HEK293 (cell line): ENCODE data around the gene RAB5IF.

Source experiments
- BCL11A ChIP-seq: fragments of 450-650 bp; formaldehyde crosslinking; IDR thresholded peaks from 2 replicates; pipeline ENCODE4 v1.5.1; 2016; ENCODE audit warnings: low read depth, missing biosample characterization, missing genetic modification characterization
- BCL11B ChIP-seq: fragments of 450-650 bp; formaldehyde crosslinking; IDR thresholded peaks from 2 replicates; pipeline ENCODE4 v1.5.1; 2016; ENCODE audit warnings: low read depth, missing biosample characterization, missing genetic modification characterization
- HOXA7 ChIP-seq: sonication (generic); formaldehyde crosslinking; IDR thresholded peaks from 2 replicates; pipeline ENCODE4 v1.8.1; 2022; ENCODE audit warnings: missing genetic modification reagents, borderline replicate concordance
- HOXD13 ChIP-seq: sonication (generic); formaldehyde crosslinking; IDR thresholded peaks from 2 replicates; pipeline ENCODE4 v1.8.0; 2022; ENCODE audit warnings: missing genetic modification reagents, borderline replicate concordance
- IKZF3 ChIP-seq: fragments of 450-650 bp; IDR thresholded peaks from 2 replicates; pipeline ENCODE4 v1.5.0; 2018; ENCODE audit warnings: missing biosample characterization, mild to moderate bottlenecking, missing genetic modification characterization, moderate library complexity
- MZF1 ChIP-seq: fragments of 450-650 bp; formaldehyde crosslinking; IDR thresholded peaks from 2 replicates; pipeline ENCODE4 v1.5.1; 2017; ENCODE audit warnings: missing biosample characterization, missing genetic modification characterization, borderline replicate concordance
- SCRT1 ChIP-seq: fragments of 450-650 bp; formaldehyde crosslinking; IDR thresholded peaks from 2 replicates; pipeline ENCODE4 v1.5.1; 2016; ENCODE audit warnings: missing biosample characterization, missing genetic modification characterization, borderline replicate concordance
- TCF7L2 ChIP-seq: IDR thresholded peaks from 2 replicates; pipeline ENCODE4 v1.6.1; 2011; ENCODE audit warnings: low read depth, mild to moderate bottlenecking, inconsistent platforms, low read length, moderate library complexity, borderline replicate concordance
- YY2 ChIP-seq: fragments of 450-650 bp; formaldehyde crosslinking; IDR thresholded peaks from 2 replicates; pipeline ENCODE4 v1.5.1; 2016; ENCODE audit warnings: missing biosample characterization, missing genetic modification characterization
- ZBTB7A ChIP-seq: fragments of 450-650 bp; formaldehyde crosslinking; IDR thresholded peaks from 2 replicates; pipeline ENCODE4 v1.5.1; 2016; ENCODE audit warnings: low read depth, missing biosample characterization, missing genetic modification characterization
- ZNF132 ChIP-seq: fragments of 450-650 bp; formaldehyde crosslinking; IDR thresholded peaks from 2 replicates; pipeline ENCODE4 v1.5.1; 2017; ENCODE audit warnings: missing biosample characterization, missing genetic modification characterization, borderline replicate concordance
- ZNF146 ChIP-seq: fragments of 450-650 bp; formaldehyde crosslinking; IDR thresholded peaks from 2 replicates; pipeline ENCODE4 v1.5.1; 2016; ENCODE audit warnings: missing biosample characterization, missing genetic modification characterization
- ZNF223 ChIP-seq: fragments of 450-650 bp; formaldehyde crosslinking; IDR thresholded peaks from 2 replicates; pipeline ENCODE4 v1.5.1; 2016; ENCODE audit warnings: missing biosample characterization, missing genetic modification characterization
- ZNF23 ChIP-seq: fragments of 450-650 bp; formaldehyde crosslinking; IDR thresholded peaks from 2 replicates; pipeline ENCODE4 v1.5.1; 2016; ENCODE audit warnings: missing biosample characterization, missing genetic modification characterization, borderline replicate concordance
- ZNF248 ChIP-seq: fragments of 450-650 bp; formaldehyde crosslinking; IDR thresholded peaks from 2 replicates; pipeline ENCODE4 v1.5.1; 2017; ENCODE audit warnings: missing biosample characterization, missing genetic modification characterization
- ZNF37A ChIP-seq: fragments of 450-650 bp; IDR thresholded peaks from 2 replicates; pipeline ENCODE4 v1.5.1; 2018; ENCODE audit warnings: missing biosample characterization, missing genetic modification characterization
- ZNF48 ChIP-seq: fragments of 450-650 bp; formaldehyde crosslinking; IDR thresholded peaks from 2 replicates; pipeline ENCODE4 v1.5.1; 2016; ENCODE audit warnings: missing biosample characterization, missing genetic modification characterization
- ZNF510 ChIP-seq: fragments of 450-650 bp; formaldehyde crosslinking; IDR thresholded peaks from 2 replicates; pipeline ENCODE4 v1.5.1; 2018; ENCODE audit warnings: mild to moderate bottlenecking, missing genetic modification characterization, missing biosample characterization; ENCODE audit not compliant: insufficient replicate concordance
- ZNF561 ChIP-seq: fragments of 450-650 bp; IDR thresholded peaks from 2 replicates; pipeline ENCODE4 v1.5.1; 2018; ENCODE audit warnings: missing biosample characterization, missing genetic modification characterization, borderline replicate concordance
- ZNF571 ChIP-seq: fragments of 450-650 bp; formaldehyde crosslinking; IDR thresholded peaks from 2 replicates; pipeline ENCODE4 v1.5.0; 2017; ENCODE audit warnings: missing biosample characterization, missing genetic modification characterization
- ZNF596 ChIP-seq: fragments of 450-650 bp; IDR thresholded peaks from 2 replicates; pipeline ENCODE4 v1.5.0; 2018; ENCODE audit warnings: missing biosample characterization, mild to moderate bottlenecking, missing genetic modification characterization, moderate library complexity
- ZNF629 ChIP-seq: fragments of 450-650 bp; formaldehyde crosslinking; IDR thresholded peaks from 2 replicates; pipeline ENCODE4 v1.5.1; 2017; ENCODE audit warnings: missing biosample characterization, missing genetic modification characterization
- TF ChIP-seq, protein P1 (sequence below): fragments of 450-650 bp; formaldehyde crosslinking; IDR thresholded peaks from 2 replicates; pipeline ENCODE4 v1.5.1; 2017; ENCODE audit warnings: missing biosample characterization, missing genetic modification characterization
- TF ChIP-seq, protein P2 (sequence below): fragments of 450-650 bp; formaldehyde crosslinking; IDR thresholded peaks from 2 replicates; pipeline ENCODE4 v1.5.1; 2016; ENCODE audit warnings: missing biosample characterization, missing genetic modification characterization
- TF ChIP-seq, protein P3 (sequence below): fragments of 450-650 bp; formaldehyde crosslinking; IDR thresholded peaks from 2 replicates; pipeline ENCODE4 v1.5.1; 2017; ENCODE audit warnings: missing biosample characterization, missing genetic modification characterization
- TF ChIP-seq, protein P4 (sequence below): fragments of 450-650 bp; formaldehyde crosslinking; conservative IDR thresholded peaks from 2 replicates; pipeline ENCODE4 v1.5.1; 2016; ENCODE audit warnings: low read depth, missing biosample characterization, missing genetic modification characterization
- TF ChIP-seq, protein P5 (sequence below): fragments of 450-650 bp; IDR thresholded peaks from 2 replicates; pipeline ENCODE4 v1.5.1; 2018; ENCODE audit warnings: missing biosample characterization, mild to moderate bottlenecking, missing genetic modification characterization
- TF ChIP-seq, protein P6 (sequence below): fragments of 450-650 bp; formaldehyde crosslinking; IDR thresholded peaks from 2 replicates; pipeline ENCODE4 v1.5.1; 2016; ENCODE audit warnings: missing biosample characterization, missing genetic modification characterization

RAB5IF gene

DNA sequence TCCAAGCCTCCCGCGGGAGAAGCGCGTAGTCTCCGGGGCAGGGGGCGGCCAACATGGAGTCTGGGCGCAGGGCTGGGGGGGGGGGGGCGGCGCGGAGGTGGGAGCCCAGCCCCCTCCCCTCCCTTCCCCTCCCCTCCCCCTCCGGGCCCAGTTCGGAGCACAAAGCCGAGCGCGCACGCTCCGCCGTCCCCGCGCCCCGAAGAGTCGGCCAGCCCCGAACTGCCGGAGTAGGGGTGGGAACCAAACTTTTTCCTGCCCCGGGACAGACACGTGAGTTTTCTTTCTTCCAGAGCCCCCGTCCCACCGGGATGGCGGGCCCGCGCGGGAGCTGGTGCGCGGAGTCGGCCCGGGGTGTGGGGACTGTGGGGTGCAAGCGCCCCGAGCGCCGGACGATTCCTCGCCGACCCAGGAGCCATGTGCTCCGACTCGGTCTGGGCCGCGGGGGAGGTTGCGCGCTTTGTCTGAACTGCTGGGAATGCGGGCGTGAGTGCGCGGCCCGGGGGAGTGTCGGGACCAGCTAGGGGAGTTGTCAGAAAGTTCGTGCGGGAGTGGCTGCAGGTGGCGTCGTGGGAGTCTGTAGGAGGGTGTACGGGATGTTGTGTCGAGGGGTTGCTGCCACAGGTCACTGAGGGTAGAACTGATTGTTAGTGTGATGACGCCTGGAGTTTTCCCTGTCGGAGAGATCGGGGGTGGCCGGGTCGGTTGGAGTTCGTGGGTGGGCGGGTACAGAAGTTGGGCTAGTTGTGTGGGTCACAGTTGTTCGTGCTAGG lies 31.0 kb upstream of the RAB5IF start (continued):
- peak; percentile 56 for TF ChIP-seq SCRT1 (tag by site-specific recombination)
- TF ChIP-seq BCL11A (tag by site-specific recombination): no peak
- TF ChIP-seq, protein P1, sequence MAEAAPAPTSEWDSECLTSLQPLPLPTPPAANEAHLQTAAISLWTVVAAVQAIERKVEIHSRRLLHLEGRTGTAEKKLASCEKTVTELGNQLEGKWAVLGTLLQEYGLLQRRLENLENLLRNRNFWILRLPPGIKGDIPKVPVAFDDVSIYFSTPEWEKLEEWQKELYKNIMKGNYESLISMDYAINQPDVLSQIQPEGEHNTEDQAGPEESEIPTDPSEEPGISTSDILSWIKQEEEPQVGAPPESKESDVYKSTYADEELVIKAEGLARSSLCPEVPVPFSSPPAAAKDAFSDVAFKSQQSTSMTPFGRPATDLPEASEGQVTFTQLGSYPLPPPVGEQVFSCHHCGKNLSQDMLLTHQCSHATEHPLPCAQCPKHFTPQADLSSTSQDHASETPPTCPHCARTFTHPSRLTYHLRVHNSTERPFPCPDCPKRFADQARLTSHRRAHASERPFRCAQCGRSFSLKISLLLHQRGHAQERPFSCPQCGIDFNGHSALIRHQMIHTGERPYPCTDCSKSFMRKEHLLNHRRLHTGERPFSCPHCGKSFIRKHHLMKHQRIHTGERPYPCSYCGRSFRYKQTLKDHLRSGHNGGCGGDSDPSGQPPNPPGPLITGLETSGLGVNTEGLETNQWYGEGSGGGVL (tag by site-specific recombination): peak; percentile 70
- TF ChIP-seq, protein P2, sequence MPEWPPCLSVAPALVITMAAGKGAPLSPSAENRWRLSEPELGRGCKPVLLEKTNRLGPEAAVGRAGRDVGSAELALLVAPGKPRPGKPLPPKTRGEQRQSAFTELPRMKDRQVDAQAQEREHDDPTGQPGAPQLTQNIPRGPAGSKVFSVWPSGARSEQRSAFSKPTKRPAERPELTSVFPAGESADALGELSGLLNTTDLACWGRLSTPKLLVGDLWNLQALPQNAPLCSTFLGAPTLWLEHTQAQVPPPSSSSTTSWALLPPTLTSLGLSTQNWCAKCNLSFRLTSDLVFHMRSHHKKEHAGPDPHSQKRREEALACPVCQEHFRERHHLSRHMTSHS (tag by site-specific recombination): no peak
- no peak for TF ChIP-seq ZNF571 (tag by site-specific recombination)
- TF ChIP-seq ZNF629 (tag by site-specific recombination): no peak
- no peak for TF ChIP-seq ZNF223 (tag by site-specific recombination)
- TF ChIP-seq, protein P3, sequence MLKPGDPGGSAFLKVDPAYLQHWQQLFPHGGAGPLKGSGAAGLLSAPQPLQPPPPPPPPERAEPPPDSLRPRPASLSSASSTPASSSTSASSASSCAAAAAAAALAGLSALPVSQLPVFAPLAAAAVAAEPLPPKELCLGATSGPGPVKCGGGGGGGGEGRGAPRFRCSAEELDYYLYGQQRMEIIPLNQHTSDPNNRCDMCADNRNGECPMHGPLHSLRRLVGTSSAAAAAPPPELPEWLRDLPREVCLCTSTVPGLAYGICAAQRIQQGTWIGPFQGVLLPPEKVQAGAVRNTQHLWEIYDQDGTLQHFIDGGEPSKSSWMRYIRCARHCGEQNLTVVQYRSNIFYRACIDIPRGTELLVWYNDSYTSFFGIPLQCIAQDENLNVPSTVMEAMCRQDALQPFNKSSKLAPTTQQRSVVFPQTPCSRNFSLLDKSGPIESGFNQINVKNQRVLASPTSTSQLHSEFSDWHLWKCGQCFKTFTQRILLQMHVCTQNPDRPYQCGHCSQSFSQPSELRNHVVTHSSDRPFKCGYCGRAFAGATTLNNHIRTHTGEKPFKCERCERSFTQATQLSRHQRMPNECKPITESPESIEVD (tag by site-specific recombination): no peak
- TF ChIP-seq IKZF3 (tag by site-specific recombination): 0 out of 2 replicates have a peak, but pooled peaks have one; percentile 10
- TF ChIP-seq ZNF48: no peak
- no peak for TF ChIP-seq ZNF37A
- TF ChIP-seq ZBTB7A: 0 out of 2 replicates have a peak, but pooled peaks have one; percentile 51
- no peak for TF ChIP-seq ZNF510 (tag by site-specific recombination)
- no peak for TF ChIP-seq ZNF561
- TF ChIP-seq HOXD13 (CRISPR knock-in tag): no peak
- no peak for TF ChIP-seq ZNF23
- TF ChIP-seq, protein P4, sequence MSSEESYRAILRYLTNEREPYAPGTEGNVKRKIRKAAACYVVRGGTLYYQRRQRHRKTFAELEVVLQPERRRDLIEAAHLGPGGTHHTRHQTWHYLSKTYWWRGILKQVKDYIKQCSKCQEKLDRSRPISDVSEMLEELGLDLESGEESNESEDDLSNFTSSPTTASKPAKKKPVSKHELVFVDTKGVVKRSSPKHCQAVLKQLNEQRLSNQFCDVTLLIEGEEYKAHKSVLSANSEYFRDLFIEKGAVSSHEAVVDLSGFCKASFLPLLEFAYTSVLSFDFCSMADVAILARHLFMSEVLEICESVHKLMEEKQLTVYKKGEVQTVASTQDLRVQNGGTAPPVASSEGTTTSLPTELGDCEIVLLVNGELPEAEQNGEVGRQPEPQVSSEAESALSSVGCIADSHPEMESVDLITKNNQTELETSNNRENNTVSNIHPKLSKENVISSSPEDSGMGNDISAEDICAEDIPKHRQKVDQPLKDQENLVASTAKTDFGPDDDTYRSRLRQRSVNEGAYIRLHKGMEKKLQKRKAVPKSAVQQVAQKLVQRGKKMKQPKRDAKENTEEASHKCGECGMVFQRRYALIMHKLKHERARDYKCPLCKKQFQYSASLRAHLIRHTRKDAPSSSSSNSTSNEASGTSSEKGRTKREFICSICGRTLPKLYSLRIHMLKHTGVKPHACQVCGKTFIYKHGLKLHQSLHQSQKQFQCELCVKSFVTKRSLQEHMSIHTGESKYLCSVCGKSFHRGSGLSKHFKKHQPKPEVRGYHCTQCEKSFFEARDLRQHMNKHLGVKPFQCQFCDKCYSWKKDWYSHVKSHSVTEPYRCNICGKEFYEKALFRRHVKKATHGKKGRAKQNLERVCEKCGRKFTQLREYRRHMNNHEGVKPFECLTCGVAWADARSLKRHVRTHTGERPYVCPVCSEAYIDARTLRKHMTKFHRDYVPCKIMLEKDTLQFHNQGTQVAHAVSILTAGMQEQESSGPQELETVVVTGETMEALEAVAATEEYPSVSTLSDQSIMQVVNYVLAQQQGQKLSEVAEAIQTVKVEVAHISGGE (tag by site-specific recombination): peak; percentile 50; the same call in 1 of the 2 replicates
- no peak for TF ChIP-seq MZF1 (tag by site-specific recombination)
- no peak for TF ChIP-seq ZNF146 (tag by site-specific recombination)
- TF ChIP-seq ZNF248 (tag by site-specific recombination): no peak
- TF ChIP-seq HOXA7 (CRISPR knock-in tag): no peak
- TF ChIP-seq, protein P5, sequence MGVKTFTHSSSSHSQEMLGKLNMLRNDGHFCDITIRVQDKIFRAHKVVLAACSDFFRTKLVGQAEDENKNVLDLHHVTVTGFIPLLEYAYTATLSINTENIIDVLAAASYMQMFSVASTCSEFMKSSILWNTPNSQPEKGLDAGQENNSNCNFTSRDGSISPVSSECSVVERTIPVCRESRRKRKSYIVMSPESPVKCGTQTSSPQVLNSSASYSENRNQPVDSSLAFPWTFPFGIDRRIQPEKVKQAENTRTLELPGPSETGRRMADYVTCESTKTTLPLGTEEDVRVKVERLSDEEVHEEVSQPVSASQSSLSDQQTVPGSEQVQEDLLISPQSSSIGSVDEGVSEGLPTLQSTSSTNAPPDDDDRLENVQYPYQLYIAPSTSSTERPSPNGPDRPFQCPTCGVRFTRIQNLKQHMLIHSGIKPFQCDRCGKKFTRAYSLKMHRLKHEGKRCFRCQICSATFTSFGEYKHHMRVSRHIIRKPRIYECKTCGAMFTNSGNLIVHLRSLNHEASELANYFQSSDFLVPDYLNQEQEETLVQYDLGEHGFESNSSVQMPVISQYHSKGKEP (tag by site-specific recombination): no peak
- TF ChIP-seq, protein P6, sequence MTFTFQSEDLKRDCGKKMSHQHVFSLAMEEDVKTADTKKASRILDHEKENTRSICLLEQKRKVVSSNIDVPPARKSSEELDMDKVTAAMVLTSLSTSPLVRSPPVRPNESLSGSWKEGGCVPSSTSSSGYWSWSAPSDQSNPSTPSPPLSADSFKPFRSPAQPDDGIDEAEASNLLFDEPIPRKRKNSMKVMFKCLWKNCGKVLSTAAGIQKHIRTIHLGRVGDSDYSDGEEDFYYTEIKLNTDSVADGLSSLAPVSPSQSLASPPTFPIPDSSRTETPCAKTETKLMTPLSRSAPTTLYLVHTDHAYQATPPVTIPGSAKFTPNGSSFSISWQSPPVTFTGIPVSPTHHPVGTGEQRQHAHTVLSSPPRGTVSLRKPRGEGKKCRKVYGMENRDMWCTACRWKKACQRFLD (tag by site-specific recombination): no peak
- no peak for TF ChIP-seq ZNF132 (tag by site-specific recombination)
- TF ChIP-seq ZNF596 (tag by site-specific recombination): no peak
- TF ChIP-seq YY2 (tag by site-specific recombination): no peak
- TF ChIP-seq TCF7L2: no peak
- no peak for TF ChIP-seq BCL11B (tag by site-specific recombination)
